B cell (primary cell): Measurements from ENCODE around the gene IFT122. TPM values are rescaled to one million over a fixed set of nuclear protein-coding genes. Genes with fewer than 3 reads are reported as not detected.

Experiments used
- ATAC-seq: fragments of 200-7000 bp; cut with Tn5 transposase; one replicate; pipeline ENCODE4 v1.10.0; 2021; ENCODE audit warnings: low read depth, mild to moderate bottlenecking, moderate number of reproducible peaks, moderate library complexity
- CTCF ChIA-PET: fragments of 350-600 bp; sonication (Branson Sonifier 250); formaldehyde crosslinking; loops from one replicate; lab custom pipeline; 2021; ENCODE audit warnings: antibody characterized with exemption, inconsistent platforms; lab: Charles Lee
- POLR2A ChIA-PET: fragments of 350-600 bp; sonication (Branson Sonifier 250); formaldehyde crosslinking; loops from one replicate; lab custom pipeline; 2021; ENCODE audit warnings: antibody characterized with exemption; lab: Charles Lee
- DNase-seq: peaks from one replicate; pipeline ENCODE4 v3.0.0; 2013
- H2AFZ ChIP-seq: 2 replicates; pipeline ENCODE4 v1.6.1; 2012; ENCODE audit warnings: mild to moderate bottlenecking, low read depth, low read length; ENCODE audit not compliant: insufficient read depth, poor library complexity, severe bottlenecking
- H3K27ac ChIP-seq, 2 donors: 1 replicate in 1 of 2; 2 replicates in 1 of 2; pipeline ENCODE4 v1.5.1; 2012 to 2013; ENCODE audit warnings: low read length in 2 of 2, mild to moderate bottlenecking in 2 of 2, moderate library complexity in 1 of 2
- H3K27me3 ChIP-seq, 4 experiments: fragments of 200-600 bp in 1 of 4; sonication (generic) in 1 of 4; replicated peaks in 1 of 4; 1 replicate in 2 of 4; 2 replicates in 2 of 4; pipeline versions ENCODE4 v1.6.1 to v1.7.0; 2013 to 2016; ENCODE audit warnings: low read length in 3 of 4, mild to moderate bottlenecking in 2 of 4, mixed read lengths in 1 of 4, moderate library complexity in 1 of 4; ENCODE audit not compliant: insufficient read depth in 4 of 4, control insufficient read depth in 3 of 4; ENCODE audit errors: control extremely low read depth in 1 of 4
- H3K36me3 ChIP-seq, 2 experiments: replicated peaks in 1 of 2; 1 replicate in 1 of 2; 2 replicates in 1 of 2; pipeline versions ENCODE4 v1.6.1 to v1.7.1; 2013; ENCODE audit warnings: low read length in 1 of 2; ENCODE audit not compliant: insufficient read depth in 2 of 2, control insufficient read depth in 1 of 2; ENCODE audit errors: control extremely low read depth in 1 of 2, extremely low read depth in 1 of 2
- H3K4me1 ChIP-seq, 2 donors: fragments of 200-600 bp in 1 of 2; sonication (generic) in 1 of 2; 1 replicate in 1 of 2; 2 replicates in 1 of 2; pipeline versions ENCODE4 v1.5.1 to v1.6.1; 2013 to 2017; ENCODE audit warnings: low read length in 2 of 2; ENCODE audit not compliant: control insufficient read depth in 2 of 2, insufficient read depth in 2 of 2
- H3K4me2 ChIP-seq: replicated peaks from 2 replicates; pipeline ENCODE3; 2012; ENCODE audit warnings: mild to moderate bottlenecking, low read depth, low read length; ENCODE audit not compliant: poor library complexity, severe bottlenecking
- H3K4me3 ChIP-seq, 5 experiments: fragments of 200-600 bp in 1 of 5; sonication (generic) in 1 of 5; 1 replicate in 3 of 5; 2 replicates in 2 of 5; pipeline versions ENCODE4 v1.5.1 to v1.7.0; 2011 to 2016; ENCODE audit warnings: low read length in 4 of 5, mild to moderate bottlenecking in 4 of 5, low read depth in 2 of 5, control low read depth in 1 of 5, moderate library complexity in 1 of 5; ENCODE audit not compliant: insufficient read depth in 1 of 5; ENCODE audit errors: control extremely low read depth in 1 of 5, extremely low read depth in 1 of 5
- H3K79me2 ChIP-seq: fragments of 200-600 bp; sonication (generic); one replicate; pipeline ENCODE4 v1.6.0; 2016; ENCODE audit warnings: low read length; ENCODE audit not compliant: control insufficient read depth, insufficient read depth
- H3K9ac ChIP-seq: fragments of 200-600 bp; sonication (generic); 2 replicates; pipeline ENCODE4 v1.6.1; 2017; ENCODE audit warnings: mild to moderate bottlenecking, low read length, moderate library complexity
- H3K9me3 ChIP-seq, 3 donors: one replicate each; pipeline versions ENCODE4 v1.6.1 to v1.7.1; 2013; ENCODE audit warnings: low read length in 2 of 3; ENCODE audit not compliant: control insufficient read depth in 2 of 3, insufficient read depth in 1 of 3; ENCODE audit errors: control extremely low read depth in 1 of 3
- H4K20me1 ChIP-seq: 2 replicates; pipeline ENCODE4 v1.6.0; 2012; ENCODE audit warnings: mild to moderate bottlenecking, low read length; ENCODE audit not compliant: insufficient read depth, control insufficient read depth, poor library complexity, severe bottlenecking
- H3K27ac Mint-ChIP-seq: one replicate; pipeline ENCODE4 v1.8.0; 2021; ENCODE audit warnings: mixed read lengths
- H3K27me3 Mint-ChIP-seq: one replicate; pipeline ENCODE4 v1.8.0; 2021; ENCODE audit warnings: mixed read lengths
- H3K4me1 Mint-ChIP-seq: one replicate; pipeline ENCODE4 v1.8.0; 2021; ENCODE audit warnings: mixed read lengths
- H3K4me3 Mint-ChIP-seq: one replicate; pipeline ENCODE4 v1.8.0; 2021; ENCODE audit warnings: mixed read lengths
- H3K9me3 Mint-ChIP-seq: one replicate; pipeline ENCODE4 v1.8.0; 2022; ENCODE audit warnings: mixed read lengths; ENCODE audit not compliant: insufficient read depth
- EZH2 ChIP-seq: IDR thresholded peaks from 2 replicates; pipeline ENCODE4 v1.6.1; 2012; ENCODE audit warnings: borderline replicate concordance, low read depth, mild to moderate bottlenecking, moderate library complexity, low read length; ENCODE audit not compliant: insufficient read depth, poor library complexity, severe bottlenecking
- WGBS: methylation state at CpG from one replicate; pipeline ENCODE4 v1.1.5; 2013; ENCODE audit warnings: missing lambda C conversion rate; ENCODE audit not compliant: insufficient coverage; 5-methylcytosine and 5-hydroxymethylcytosine counted together
- intact Hi-C: fragments of 100-400 bp; cut with micrococcal nuclease; formaldehyde crosslinking; loops from one replicate; pipeline ENCODE4 v1.10.0; 2022
- polyA plus RNA-seq: library from polyadenylated mRNA; depleted of rRNA; stranded (reverse); fragments of >200 nt; gene quantifications from 2 replicates; pipeline ENCODE4 v1.2.3, GENCODE V29; 2012
- total RNA-seq, 2 donors: library from RNA; stranded (reverse); fragments of 120-200 nt in 1 of 2; gene quantifications; 1 replicate in 1 of 2; 2 replicates in 1 of 2; pipeline versions ENCODE4 v1.2.3 to v1.2.4, GENCODE V29; 2013 to 2022
- TF ChIP-seq, protein P1 (sequence below): fragments of 200-600 bp; IDR thresholded peaks from one replicate; pipeline ENCODE4 v1.8.0; 2022; ENCODE audit warnings: antibody characterized with exemption, mild to moderate bottlenecking

IFT122 gene
- total and polyA plus RNA-seq, 2 donors (not counting 1 experiment from before 2014, with no cell fraction given), result 14.0 to 34.3 TPM

DNA sequence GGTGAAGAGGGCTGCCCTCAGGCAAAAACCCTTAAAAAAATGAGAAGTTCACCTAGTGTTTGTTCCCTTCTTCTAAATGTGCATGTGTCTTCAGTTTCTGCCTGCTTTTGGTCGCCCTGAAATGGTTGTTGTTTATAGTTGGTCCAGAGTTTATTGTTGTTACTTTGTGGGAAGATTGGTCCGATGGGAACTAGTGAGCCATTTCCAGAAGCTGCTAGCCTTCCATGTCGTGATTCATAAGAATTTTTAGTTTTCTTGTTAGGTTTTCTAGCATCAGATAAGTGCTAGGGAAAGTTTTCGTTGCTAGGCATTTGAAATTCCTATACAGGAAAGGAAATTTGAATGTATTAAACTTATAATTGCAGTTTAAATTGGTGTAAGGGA is 33.7 kb downstream of the IFT122 start:
- WGBS, result 95% methylated on average over 4 of the region's 4 CpGs
- Mint-ChIP-seq H3K27me3 (no peaks in the 10 kb centered on the region), H3K27ac (no peak overlapping the region), H3K4me3 (no peak overlapping the region), H3K4me1 (no peaks in the 10 kb centered on the region), H3K9me3 (no peaks in the 10 kb centered on the region)
- Histone ChIP-seq H4K20me1 (no peaks in the 10 kb centered on the region), H3K36me3 (peaks cover 0 to 4% of the 10 kb centered on the region in 2 experiments), H3K79me2 (no peaks in the 10 kb centered on the region), H3K9ac (no peak overlapping the region), H3K27me3 (no peaks in the 10 kb centered on the region), H3K4me3 (no peak overlapping the region), H3K27ac (no peak overlapping the region), H3K9me3 (no peaks in the 10 kb centered on the region), H3K4me2 (no peak overlapping the region), H2AFZ (no peak overlapping the region), H3K4me1 (no peaks in the 10 kb centered on the region)
- no peak for TF ChIP-seq EZH2
- TF ChIP-seq, protein P1, sequence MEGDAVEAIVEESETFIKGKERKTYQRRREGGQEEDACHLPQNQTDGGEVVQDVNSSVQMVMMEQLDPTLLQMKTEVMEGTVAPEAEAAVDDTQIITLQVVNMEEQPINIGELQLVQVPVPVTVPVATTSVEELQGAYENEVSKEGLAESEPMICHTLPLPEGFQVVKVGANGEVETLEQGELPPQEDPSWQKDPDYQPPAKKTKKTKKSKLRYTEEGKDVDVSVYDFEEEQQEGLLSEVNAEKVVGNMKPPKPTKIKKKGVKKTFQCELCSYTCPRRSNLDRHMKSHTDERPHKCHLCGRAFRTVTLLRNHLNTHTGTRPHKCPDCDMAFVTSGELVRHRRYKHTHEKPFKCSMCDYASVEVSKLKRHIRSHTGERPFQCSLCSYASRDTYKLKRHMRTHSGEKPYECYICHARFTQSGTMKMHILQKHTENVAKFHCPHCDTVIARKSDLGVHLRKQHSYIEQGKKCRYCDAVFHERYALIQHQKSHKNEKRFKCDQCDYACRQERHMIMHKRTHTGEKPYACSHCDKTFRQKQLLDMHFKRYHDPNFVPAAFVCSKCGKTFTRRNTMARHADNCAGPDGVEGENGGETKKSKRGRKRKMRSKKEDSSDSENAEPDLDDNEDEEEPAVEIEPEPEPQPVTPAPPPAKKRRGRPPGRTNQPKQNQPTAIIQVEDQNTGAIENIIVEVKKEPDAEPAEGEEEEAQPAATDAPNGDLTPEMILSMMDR, result no peak
- intact Hi-C loops, result no loop called here
- no peak for DNase-seq
- ChIA-PET CTCF (interaction anchor here (1.1 kb wide), 2 partner anchors 81 to 632 kb away, joined by 3 to 4 read pairs; no protein-coding TSS in a partner anchor), POLR2A (no interaction called here)
- no peak for ATAC-seq

DNA sequence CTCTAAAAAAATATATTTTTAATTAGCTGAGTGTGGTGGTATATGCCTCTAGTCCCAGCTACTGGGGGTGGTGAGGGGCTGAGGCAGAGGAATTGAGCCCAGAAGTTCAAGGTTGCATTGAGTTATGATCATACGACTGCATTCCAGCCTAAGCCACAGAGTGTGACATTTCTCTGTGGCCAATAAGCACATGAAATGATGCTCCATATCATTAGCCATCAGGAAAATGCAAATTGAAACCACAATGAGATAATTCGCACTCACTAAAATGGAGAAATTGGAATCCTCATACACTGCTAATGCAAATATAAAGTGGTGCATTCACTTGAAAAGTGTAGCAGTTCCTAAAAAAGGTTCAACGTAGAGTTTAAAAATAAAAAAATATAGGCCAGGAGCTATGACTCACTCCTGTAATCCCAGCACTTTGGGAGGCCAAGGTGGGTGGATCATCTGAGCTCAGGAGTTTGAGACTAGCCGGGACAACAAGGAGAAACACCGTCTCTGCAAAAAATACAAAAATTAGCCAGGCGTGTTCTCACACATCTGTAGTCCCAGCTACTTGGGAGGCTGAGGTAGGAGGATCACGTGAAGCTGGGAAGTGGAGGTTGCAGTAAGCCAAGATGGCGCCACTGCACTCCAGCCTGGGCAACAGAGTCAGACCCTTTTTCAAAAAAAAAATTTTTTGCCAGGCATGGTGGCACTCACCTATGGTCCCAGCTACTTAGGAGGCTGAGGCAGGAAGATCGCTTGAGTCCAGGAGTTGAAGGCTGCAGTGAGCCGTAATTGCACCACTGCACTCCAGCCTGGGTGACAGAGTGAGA is 35.2 kb downstream of the IFT122 start:
- no peak for ATAC-seq
- WGBS, result 95% methylated on average over 7 of the region's 10 CpGs
- Mint-ChIP-seq H3K4me1 (no peaks in the 10 kb centered on the region), H3K9me3 (no peaks in the 10 kb centered on the region), H3K4me3 (no peak overlapping the region), H3K27me3 (no peaks in the 10 kb centered on the region), H3K27ac (no peak overlapping the region)
- DNase-seq, result no peak
- no peak overlapping the region for H3K27ac ChIP-seq
- intact Hi-C loops, result no loop called here
- no peak overlapping the region for H3K4me3 ChIP-seq
- H4K20me1 ChIP-seq, result no peaks in the 10 kb centered on the region
- H3K9ac ChIP-seq, result no peak overlapping the region
- no peaks in the 10 kb centered on the region for H3K27me3 ChIP-seq
- POLR2A ChIA-PET, result no interaction called here
- H3K36me3 ChIP-seq, result peaks cover 0 to 4% of the 10 kb centered on the region in 2 experiments
- no peak overlapping the region for H3K4me2 ChIP-seq
- no peaks in the 10 kb centered on the region for H3K9me3 ChIP-seq
- no peaks in the 10 kb centered on the region for H3K4me1 ChIP-seq
- H2AFZ ChIP-seq, result no peak overlapping the region
- CTCF ChIA-PET, result no interaction called here
- no peaks in the 10 kb centered on the region for H3K79me2 ChIP-seq
- TF ChIP-seq EZH2, result no peak
- TF ChIP-seq, protein P1, result no peak
